Fibroblast of pulmonary artery (primary cell): ENCODE data around the gene MS4A8.

ENCODE experiments used
- DNase-seq: peaks from one replicate; pipeline ENCODE4 v3.0.0-alpha.2; 2010; ENCODE audit warnings: low read depth
- H3K4me3 ChIP-seq: replicated peaks from 2 replicates; pipeline ENCODE4 v1.5.1; 2011; ENCODE audit warnings: low read depth, mild to moderate bottlenecking, control low read depth, low read length, moderate library complexity
- TF ChIP-seq, protein P1 (sequence below): IDR thresholded peaks from 2 replicates; pipeline ENCODE4 v1.5.1; 2011; ENCODE audit warnings: mild to moderate bottlenecking, control low read depth, low read length, inconsistent platforms; ENCODE audit errors: missing control alignments

Gene MS4A8

DNA sequence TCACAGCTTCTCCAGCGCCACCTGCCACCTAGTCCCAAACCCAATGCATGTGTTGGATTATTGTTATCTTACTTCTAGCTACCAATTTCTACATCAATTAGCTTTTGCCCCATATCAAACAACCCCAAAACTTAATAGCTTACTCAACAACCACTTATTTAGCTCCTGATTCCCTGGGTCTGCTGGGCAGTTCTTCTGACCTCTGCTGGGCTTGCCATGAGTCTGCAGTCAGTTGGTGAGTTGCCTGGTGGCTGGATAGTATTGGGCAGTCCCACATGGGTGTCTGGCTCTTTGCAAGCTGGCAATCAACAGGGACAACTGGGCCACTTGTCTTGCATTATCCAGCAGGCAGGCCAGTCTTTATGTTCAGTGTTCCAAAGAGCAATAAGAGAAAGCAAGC, 43.6 kb downstream of the MS4A8 start:
- TF ChIP-seq, protein P1, sequence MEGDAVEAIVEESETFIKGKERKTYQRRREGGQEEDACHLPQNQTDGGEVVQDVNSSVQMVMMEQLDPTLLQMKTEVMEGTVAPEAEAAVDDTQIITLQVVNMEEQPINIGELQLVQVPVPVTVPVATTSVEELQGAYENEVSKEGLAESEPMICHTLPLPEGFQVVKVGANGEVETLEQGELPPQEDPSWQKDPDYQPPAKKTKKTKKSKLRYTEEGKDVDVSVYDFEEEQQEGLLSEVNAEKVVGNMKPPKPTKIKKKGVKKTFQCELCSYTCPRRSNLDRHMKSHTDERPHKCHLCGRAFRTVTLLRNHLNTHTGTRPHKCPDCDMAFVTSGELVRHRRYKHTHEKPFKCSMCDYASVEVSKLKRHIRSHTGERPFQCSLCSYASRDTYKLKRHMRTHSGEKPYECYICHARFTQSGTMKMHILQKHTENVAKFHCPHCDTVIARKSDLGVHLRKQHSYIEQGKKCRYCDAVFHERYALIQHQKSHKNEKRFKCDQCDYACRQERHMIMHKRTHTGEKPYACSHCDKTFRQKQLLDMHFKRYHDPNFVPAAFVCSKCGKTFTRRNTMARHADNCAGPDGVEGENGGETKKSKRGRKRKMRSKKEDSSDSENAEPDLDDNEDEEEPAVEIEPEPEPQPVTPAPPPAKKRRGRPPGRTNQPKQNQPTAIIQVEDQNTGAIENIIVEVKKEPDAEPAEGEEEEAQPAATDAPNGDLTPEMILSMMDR: no peak
- DNase-seq: no peak
- H3K4me3 ChIP-seq: no peak overlapping the region

DNA sequence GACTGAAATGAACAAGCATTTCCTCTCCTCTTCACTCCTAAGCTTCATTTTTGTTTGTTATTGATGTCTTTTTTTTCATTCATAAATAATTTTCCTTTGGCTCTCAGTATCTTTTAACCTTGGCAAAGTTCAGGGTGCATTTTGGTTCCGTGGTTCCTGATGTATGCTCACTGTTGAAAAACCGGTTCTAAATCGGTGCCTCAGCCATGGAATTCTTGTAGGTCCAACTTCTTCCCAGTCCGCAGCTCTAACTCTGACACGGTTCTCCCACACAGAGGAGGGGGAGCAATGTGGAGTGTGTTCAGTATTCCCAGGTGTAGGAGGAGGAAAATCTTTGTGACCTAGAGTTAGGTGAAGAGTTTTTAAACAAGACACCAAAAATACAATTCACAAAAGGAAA, 44.7 kb downstream of the MS4A8 start:
- TF ChIP-seq, protein P1: no peak
- H3K4me3 ChIP-seq: no peak overlapping the region
- no peak for DNase-seq

DNA sequence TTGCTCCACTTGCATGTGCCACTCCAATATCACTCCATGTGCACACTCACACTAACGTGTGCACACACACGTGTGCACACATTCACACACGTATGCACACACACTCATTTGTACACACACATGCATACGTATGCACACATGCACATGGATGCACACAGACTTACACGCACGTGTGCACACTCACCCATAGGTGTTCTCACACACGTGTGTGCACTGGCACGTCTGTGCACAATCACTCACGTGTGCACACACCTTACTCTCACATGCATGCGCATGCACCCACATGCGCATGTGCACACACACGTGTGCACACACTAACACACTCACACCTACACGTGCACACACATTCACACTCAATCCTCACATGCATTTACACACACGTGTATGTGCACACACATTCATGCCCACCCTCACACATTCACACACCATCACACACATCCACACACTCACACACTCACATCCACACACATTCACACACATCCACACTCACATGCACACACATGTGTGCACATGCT, 48.0 kb downstream of the MS4A8 start:
- no peak overlapping the region for H3K4me3 ChIP-seq
- no peak for DNase-seq
- TF ChIP-seq, protein P1: no peak

DNA sequence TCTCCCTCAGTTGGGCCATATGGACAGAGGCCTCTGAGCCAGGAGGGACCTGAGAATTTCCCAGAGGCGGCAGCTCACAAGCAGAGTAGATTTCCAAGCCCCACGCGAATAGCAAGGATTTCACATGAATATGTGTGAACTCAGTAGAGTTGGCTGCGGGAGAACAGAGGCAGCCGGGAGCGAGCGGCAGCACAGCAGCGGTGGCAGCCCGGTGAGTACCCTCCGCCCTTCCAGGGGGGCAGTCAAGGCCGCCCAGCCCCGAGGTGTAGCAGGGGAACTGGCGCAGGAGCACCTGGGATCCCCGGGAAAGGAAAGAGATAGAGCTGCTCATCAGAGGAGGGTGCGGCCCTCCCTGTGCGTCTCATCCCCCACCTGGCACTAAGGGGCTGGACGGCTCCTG, 48.8 kb downstream of the MS4A8 start:
- TF ChIP-seq, protein P1: no peak
- DNase-seq: no peak
- H3K4me3 ChIP-seq: no peak overlapping the region

DNA sequence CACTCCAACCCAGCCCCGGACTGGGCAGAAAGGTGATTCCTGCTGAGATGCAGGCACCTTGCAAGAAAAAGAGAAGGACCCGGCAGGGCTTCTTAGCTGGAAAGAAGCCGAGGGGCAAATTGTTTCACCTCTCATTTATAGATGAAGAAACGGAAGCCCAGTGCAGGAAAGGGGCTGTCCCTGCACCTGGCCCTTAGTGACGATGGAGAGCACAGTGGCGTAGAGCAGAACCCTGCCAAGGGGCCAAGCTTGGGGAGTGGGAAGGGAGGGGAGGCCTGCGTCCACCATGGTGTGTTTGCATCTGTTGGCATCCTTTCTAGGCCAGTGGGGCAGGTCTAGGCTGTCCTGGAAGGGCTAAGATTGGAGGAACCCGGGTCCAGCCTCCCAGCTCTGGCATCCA, 49.4 kb downstream of the MS4A8 start:
- TF ChIP-seq, protein P1: no peak
- no peak overlapping the region for H3K4me3 ChIP-seq
- DNase-seq: no peak

DNA sequence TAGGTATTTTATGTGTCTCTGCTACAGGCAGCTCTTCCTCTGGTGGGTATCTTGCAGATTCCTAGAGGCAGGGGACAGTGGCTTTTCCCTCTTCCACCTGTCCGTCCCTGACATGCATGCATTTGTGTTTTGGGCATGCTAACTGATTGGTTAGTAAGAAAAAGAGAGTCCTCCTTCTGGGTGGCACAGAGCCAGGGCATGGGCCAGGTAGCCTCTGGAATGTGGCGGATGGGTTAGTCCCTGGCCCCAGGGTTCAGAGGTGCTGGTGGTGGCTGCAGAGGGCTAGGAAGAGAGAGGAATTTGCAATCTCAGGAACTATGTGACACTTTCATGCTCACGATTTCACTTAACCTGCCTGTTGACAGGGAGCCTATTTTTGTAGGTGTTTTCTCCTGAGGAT, 51.5 kb downstream of the MS4A8 start:
- TF ChIP-seq, protein P1: no peak
- no peak overlapping the region for H3K4me3 ChIP-seq
- no peak for DNase-seq

DNA sequence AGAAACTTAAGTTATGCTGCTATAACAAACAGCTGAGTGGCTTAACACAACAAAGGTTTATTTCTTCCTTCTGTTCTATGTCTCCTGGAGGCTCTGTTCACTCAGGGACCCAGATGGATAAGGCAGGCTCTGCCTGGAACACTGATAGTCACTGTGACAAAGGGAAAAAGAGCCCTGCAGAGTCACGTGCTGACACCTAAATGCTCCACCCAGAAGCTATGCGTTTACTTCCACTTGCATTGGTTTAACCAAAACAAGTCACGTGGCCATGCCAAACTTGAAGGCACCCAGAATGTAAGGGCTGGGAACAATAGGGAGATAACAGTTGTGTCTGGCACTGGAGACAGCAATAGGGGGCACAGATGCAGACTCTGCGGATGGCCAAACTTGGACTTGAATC, 53.9 kb downstream of the MS4A8 start:
- no peak overlapping the region for H3K4me3 ChIP-seq
- no peak for DNase-seq
- TF ChIP-seq, protein P1: no peak
